Liver (tissue), 9 donors: ENCODE results near the gene FER. TPM values are rescaled to one million over a fixed set of nuclear protein-coding genes. Genes with fewer than 3 reads are reported as not detected.

Source experiments
- DNase-seq: peaks from one replicate; pipeline ENCODE4 v3.0.0-alpha.2; 2017; ENCODE audit warnings: low spot score
- H3K27ac ChIP-seq, 2 donors: one replicate each; pipeline ENCODE4 v1.7.0; 2013; ENCODE audit warnings: inconsistent platforms in 2 of 2, low read length in 2 of 2, control low read depth in 1 of 2, low read depth in 1 of 2, mild to moderate bottlenecking in 1 of 2
- H3K27me3 ChIP-seq, 4 donors: one replicate each; pipeline versions ENCODE4 v1.6.1 to v1.7.0; 2013; ENCODE audit warnings: low read length in 3 of 4, inconsistent platforms in 1 of 4, mild to moderate bottlenecking in 1 of 4, moderate library complexity in 1 of 4; ENCODE audit not compliant: control insufficient read depth in 4 of 4, insufficient read depth in 4 of 4
- H3K36me3 ChIP-seq, 4 donors: one replicate each; pipeline versions ENCODE4 v1.6.1 to v1.7.0; 2013; ENCODE audit warnings: low read length in 3 of 4, mild to moderate bottlenecking in 3 of 4, low read depth in 1 of 4, moderate library complexity in 1 of 4; ENCODE audit not compliant: control insufficient read depth in 4 of 4, insufficient read depth in 3 of 4
- H3K4me1 ChIP-seq, 4 donors: one replicate each; pipeline versions ENCODE4 v1.6.1 to v1.7.0; 2013; ENCODE audit warnings: low read length in 3 of 4, mild to moderate bottlenecking in 3 of 4, moderate library complexity in 1 of 4; ENCODE audit not compliant: control insufficient read depth in 4 of 4, insufficient read depth in 4 of 4
- H3K4me3 ChIP-seq, 3 donors: one replicate each; pipeline versions ENCODE4 v1.6.1 to v1.7.0; 2013; ENCODE audit warnings: low read length in 3 of 3, control low read depth in 1 of 3, low read depth in 1 of 3, mild to moderate bottlenecking in 1 of 3
- H3K9ac ChIP-seq, 2 donors: one replicate each; pipeline ENCODE4 v1.7.0; 2013; ENCODE audit warnings: low read length in 2 of 2, mild to moderate bottlenecking in 2 of 2, moderate library complexity in 2 of 2, control low read depth in 1 of 2, low read depth in 1 of 2
- H3K9me3 ChIP-seq, 4 donors: one replicate each; pipeline versions ENCODE4 v1.6.1 to v1.7.0; 2013; ENCODE audit warnings: low read length in 3 of 4; ENCODE audit not compliant: control insufficient read depth in 4 of 4
- ATF3 ChIP-seq: IDR thresholded peaks from 2 replicates; pipeline ENCODE4 v1.6.1; 2016; ENCODE audit warnings: antibody characterized with exemption
- EGR1 ChIP-seq, 2 donors: IDR thresholded peaks; 2 replicates each; pipeline ENCODE4 v1.6.1; 2016 to 2018; ENCODE audit warnings: antibody characterized with exemption in 2 of 2, low read depth in 2 of 2
- FOXA1 ChIP-seq: IDR thresholded peaks from 2 replicates; pipeline ENCODE4 v1.6.1; 2016; ENCODE audit warnings: antibody characterized with exemption
- FOXA2 ChIP-seq: IDR thresholded peaks from 2 replicates; pipeline ENCODE4 v1.6.1; 2016; ENCODE audit warnings: antibody characterized with exemption
- GABPA ChIP-seq, 2 donors: IDR thresholded peaks in 1 of 2; conservative IDR thresholded peaks in 1 of 2; 2 replicates each; pipeline ENCODE4 v1.6.1; 2016; ENCODE audit warnings: antibody characterized with exemption in 2 of 2, mild to moderate bottlenecking in 1 of 2, moderate library complexity in 1 of 2
- HNF4A ChIP-seq, 2 donors: conservative IDR thresholded peaks; 2 replicates each; pipeline ENCODE4 v1.6.1; 2016; ENCODE audit warnings: antibody characterized with exemption in 2 of 2, mild to moderate bottlenecking in 2 of 2
- HNF4G ChIP-seq: IDR thresholded peaks from 2 replicates; pipeline ENCODE4 v1.6.1; 2016; ENCODE audit warnings: antibody characterized with exemption
- MAX ChIP-seq: IDR thresholded peaks from 2 replicates; pipeline ENCODE4 v1.6.1; 2016; ENCODE audit warnings: antibody characterized with exemption
- NR2F2 ChIP-seq: IDR thresholded peaks from 2 replicates; pipeline ENCODE4 v1.6.1; 2016; ENCODE audit warnings: antibody characterized with exemption
- RAD21 ChIP-seq, 2 donors: IDR thresholded peaks; 2 replicates each; pipeline ENCODE4 v1.6.1; 2016; ENCODE audit warnings: antibody characterized with exemption in 2 of 2, mild to moderate bottlenecking in 2 of 2
- RXRA ChIP-seq, 2 donors: IDR thresholded peaks; 2 replicates each; pipeline ENCODE4 v1.6.1; 2017 to 2018; ENCODE audit warnings: antibody characterized with exemption in 2 of 2, mild to moderate bottlenecking in 1 of 2
- SP1 ChIP-seq: IDR thresholded peaks from 2 replicates; pipeline ENCODE4 v1.6.1; 2018; ENCODE audit warnings: antibody characterized with exemption, mild to moderate bottlenecking
- TAF1 ChIP-seq: conservative IDR thresholded peaks from 2 replicates; pipeline ENCODE4 v1.6.1; 2016; ENCODE audit warnings: antibody characterized with exemption, mild to moderate bottlenecking
- YY1 ChIP-seq: IDR thresholded peaks from 2 replicates; pipeline ENCODE4 v1.6.1; 2016; ENCODE audit warnings: antibody characterized with exemption, mild to moderate bottlenecking
- ZBTB33 ChIP-seq: IDR thresholded peaks from 2 replicates; pipeline ENCODE4 v1.6.1; 2016; ENCODE audit warnings: antibody characterized with exemption
- WGBS: extraction: QIAGEN DNeasy Blood & Tissue Kit; methylation state at CpG from one replicate; pipeline ENCODE4 v1.1.7; 2013; 5-methylcytosine and 5-hydroxymethylcytosine counted together
- polyA plus RNA-seq, 2 donors: library from polyadenylated mRNA; stranded (reverse) in 1 of 2; unstranded in 1 of 2; fragments of 200-250 nt in 1 of 2; fragments of >200 nt in 1 of 2; fragmentation: Nextera tagmentation in 1 of 2; extraction: Ambion mirVana in 1 of 2; gene quantifications; one replicate each; pipeline versions ENCODE4 v1.2.1 to v1.2.3, GENCODE V29; 2013 to 2015
- total RNA-seq, 2 donors: library from RNA; depleted of rRNA; stranded (reverse); fragments of >200 nt; gene quantifications; one replicate each; pipeline ENCODE4 v1.2.3, GENCODE V29; 2014
- TF ChIP-seq, protein P1 (sequence below): IDR thresholded peaks from 2 replicates; pipeline ENCODE4 v1.6.1; 2016; ENCODE audit warnings: antibody characterized with exemption, mild to moderate bottlenecking
- TF ChIP-seq, protein P2 (sequence below): fragments of 150-350 bp; IDR thresholded peaks from 2 replicates; pipeline ENCODE4 v1.5.1; 2017; ENCODE audit warnings: improper control_type of control experiment, low read depth, low read length; ENCODE audit not compliant: missing input control
- donor health status: healthy.
- donor health status: healthy.
- donor health status: healthy.
- donor health status: healthy.
- donor health status: healthy.

FER gene
- total and polyA plus RNA-seq, 4 donors = 0.83 to 9.8 (median 5.9) TPM

- Histone ChIP-seq H3K36me3 (no peaks in the 10 kb centered on the region), H3K4me1 (no peaks in the 10 kb centered on the region), H3K9ac (no peak overlapping the region), H3K9me3 (no peaks in the 10 kb centered on the region), H3K27me3 (no peaks in the 10 kb centered on the region), H3K4me3 (no peak overlapping the region), H3K27ac (no peak overlapping the region)
- DNase-seq = no peak
- 88% methylated on average over 4 of the region's 4 CpGs for WGBS
- TF ChIP-seq HNF4A (conservative IDR thresholded peaks at IDR 0.05) = no peak
- TF ChIP-seq FOXA1 = no peak
- TF ChIP-seq TAF1 = no peak
- TF ChIP-seq, protein P1, sequence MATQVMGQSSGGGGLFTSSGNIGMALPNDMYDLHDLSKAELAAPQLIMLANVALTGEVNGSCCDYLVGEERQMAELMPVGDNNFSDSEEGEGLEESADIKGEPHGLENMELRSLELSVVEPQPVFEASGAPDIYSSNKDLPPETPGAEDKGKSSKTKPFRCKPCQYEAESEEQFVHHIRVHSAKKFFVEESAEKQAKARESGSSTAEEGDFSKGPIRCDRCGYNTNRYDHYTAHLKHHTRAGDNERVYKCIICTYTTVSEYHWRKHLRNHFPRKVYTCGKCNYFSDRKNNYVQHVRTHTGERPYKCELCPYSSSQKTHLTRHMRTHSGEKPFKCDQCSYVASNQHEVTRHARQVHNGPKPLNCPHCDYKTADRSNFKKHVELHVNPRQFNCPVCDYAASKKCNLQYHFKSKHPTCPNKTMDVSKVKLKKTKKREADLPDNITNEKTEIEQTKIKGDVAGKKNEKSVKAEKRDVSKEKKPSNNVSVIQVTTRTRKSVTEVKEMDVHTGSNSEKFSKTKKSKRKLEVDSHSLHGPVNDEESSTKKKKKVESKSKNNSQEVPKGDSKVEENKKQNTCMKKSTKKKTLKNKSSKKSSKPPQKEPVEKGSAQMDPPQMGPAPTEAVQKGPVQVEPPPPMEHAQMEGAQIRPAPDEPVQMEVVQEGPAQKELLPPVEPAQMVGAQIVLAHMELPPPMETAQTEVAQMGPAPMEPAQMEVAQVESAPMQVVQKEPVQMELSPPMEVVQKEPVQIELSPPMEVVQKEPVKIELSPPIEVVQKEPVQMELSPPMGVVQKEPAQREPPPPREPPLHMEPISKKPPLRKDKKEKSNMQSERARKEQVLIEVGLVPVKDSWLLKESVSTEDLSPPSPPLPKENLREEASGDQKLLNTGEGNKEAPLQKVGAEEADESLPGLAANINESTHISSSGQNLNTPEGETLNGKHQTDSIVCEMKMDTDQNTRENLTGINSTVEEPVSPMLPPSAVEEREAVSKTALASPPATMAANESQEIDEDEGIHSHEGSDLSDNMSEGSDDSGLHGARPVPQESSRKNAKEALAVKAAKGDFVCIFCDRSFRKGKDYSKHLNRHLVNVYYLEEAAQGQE = no peak
- TF ChIP-seq FOXA2 = no peak
- TF ChIP-seq SP1 = no peak
- no peak for TF ChIP-seq ZBTB33
- no peak for TF ChIP-seq EGR1 (IDR thresholded peaks at IDR 0.05; ENCODE audit: low read depth in 2 of 2)
- no peak for TF ChIP-seq YY1
- no peak for TF ChIP-seq RXRA (IDR thresholded peaks at IDR 0.05)
- TF ChIP-seq, protein P2, sequence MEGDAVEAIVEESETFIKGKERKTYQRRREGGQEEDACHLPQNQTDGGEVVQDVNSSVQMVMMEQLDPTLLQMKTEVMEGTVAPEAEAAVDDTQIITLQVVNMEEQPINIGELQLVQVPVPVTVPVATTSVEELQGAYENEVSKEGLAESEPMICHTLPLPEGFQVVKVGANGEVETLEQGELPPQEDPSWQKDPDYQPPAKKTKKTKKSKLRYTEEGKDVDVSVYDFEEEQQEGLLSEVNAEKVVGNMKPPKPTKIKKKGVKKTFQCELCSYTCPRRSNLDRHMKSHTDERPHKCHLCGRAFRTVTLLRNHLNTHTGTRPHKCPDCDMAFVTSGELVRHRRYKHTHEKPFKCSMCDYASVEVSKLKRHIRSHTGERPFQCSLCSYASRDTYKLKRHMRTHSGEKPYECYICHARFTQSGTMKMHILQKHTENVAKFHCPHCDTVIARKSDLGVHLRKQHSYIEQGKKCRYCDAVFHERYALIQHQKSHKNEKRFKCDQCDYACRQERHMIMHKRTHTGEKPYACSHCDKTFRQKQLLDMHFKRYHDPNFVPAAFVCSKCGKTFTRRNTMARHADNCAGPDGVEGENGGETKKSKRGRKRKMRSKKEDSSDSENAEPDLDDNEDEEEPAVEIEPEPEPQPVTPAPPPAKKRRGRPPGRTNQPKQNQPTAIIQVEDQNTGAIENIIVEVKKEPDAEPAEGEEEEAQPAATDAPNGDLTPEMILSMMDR = no peak
- TF ChIP-seq NR2F2 = no peak
- TF ChIP-seq RAD21 (IDR thresholded peaks at IDR 0.05) = no peak
- no peak for TF ChIP-seq HNF4G
- TF ChIP-seq MAX = no peak
- no peak for TF ChIP-seq GABPA (IDR thresholded peaks at IDR 0.05 in 1 of 2, conservative IDR thresholded peaks at IDR 0.05 in 1 of 2)
- no peak for TF ChIP-seq ATF3
Measured at GRCh38 chr5:109141222-109142200, 393.8 kb downstream of the FER start.
